LNCAP (cell line): Measurements from ENCODE around the gene LHPP.

Experiments
- TF ChIP-seq, protein P1 (sequence below): fragments of 450-650 bp; IDR thresholded peaks from 2 replicates; pipeline ENCODE4 v1.5.1; 2017; ENCODE audit warnings: mild to moderate bottlenecking

The LHPP gene

DNA sequence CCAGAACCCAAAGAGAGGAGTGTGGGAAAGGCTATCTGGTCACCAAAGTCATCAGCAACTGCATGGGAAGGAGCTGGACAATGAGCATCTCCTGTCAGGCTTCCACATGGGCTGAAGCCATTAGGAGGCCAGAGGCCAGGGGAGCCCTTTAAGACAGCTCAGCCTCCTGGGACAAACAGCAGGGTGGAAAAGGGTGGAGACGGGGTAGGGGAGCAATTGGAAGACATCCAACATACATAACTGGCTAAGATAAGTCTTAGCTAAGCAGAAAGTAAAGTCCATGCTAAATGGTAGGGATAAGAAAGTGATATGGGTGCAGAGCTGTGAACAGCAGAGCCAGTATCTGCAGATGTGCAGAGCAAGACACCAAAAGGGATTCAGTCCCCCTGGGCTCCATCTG lies 41.4 kb upstream of the LHPP start:
- TF ChIP-seq, protein P1, sequence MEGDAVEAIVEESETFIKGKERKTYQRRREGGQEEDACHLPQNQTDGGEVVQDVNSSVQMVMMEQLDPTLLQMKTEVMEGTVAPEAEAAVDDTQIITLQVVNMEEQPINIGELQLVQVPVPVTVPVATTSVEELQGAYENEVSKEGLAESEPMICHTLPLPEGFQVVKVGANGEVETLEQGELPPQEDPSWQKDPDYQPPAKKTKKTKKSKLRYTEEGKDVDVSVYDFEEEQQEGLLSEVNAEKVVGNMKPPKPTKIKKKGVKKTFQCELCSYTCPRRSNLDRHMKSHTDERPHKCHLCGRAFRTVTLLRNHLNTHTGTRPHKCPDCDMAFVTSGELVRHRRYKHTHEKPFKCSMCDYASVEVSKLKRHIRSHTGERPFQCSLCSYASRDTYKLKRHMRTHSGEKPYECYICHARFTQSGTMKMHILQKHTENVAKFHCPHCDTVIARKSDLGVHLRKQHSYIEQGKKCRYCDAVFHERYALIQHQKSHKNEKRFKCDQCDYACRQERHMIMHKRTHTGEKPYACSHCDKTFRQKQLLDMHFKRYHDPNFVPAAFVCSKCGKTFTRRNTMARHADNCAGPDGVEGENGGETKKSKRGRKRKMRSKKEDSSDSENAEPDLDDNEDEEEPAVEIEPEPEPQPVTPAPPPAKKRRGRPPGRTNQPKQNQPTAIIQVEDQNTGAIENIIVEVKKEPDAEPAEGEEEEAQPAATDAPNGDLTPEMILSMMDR = no peak

DNA sequence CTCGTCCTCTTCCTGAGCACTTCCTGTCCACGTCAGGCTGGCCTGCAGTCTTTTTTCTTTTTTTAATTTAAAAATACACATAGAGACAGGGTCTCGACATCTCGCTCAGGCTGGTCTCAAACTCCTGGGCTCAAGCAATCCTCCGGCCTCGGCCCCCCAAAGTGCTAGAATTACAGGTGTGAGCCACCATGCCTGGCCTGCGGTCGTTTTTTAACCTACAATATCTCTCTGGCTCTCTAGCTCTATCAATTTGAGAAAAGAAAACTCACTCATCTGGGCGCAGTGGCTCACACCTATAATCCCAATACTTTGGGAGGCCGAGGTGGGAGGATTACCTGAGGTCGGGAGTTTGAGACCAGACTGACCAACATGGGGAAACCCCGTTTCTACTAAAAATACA lies 38.9 kb upstream of the LHPP start:
- TF ChIP-seq, protein P1 = no peak

DNA sequence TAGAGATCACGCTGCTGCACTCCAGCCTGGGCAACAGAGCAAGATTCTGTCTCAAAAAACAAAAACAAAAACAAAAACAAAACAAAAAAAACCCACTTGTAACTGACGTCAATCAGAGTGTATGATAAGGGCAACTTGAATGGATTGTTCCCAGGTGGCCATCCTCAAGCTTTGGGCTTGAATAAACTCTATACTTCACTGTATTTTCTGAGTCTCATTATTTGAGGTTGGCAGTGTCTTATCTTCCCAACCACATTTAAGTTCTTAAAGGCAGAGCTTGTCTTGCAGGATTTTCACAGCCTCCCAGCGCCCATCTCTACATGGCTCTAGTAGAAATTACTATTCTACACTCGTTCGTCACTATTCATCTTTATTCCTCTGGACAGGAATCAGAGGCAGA lies 37.8 kb upstream of the LHPP start:
- TF ChIP-seq, protein P1 = no peak

DNA sequence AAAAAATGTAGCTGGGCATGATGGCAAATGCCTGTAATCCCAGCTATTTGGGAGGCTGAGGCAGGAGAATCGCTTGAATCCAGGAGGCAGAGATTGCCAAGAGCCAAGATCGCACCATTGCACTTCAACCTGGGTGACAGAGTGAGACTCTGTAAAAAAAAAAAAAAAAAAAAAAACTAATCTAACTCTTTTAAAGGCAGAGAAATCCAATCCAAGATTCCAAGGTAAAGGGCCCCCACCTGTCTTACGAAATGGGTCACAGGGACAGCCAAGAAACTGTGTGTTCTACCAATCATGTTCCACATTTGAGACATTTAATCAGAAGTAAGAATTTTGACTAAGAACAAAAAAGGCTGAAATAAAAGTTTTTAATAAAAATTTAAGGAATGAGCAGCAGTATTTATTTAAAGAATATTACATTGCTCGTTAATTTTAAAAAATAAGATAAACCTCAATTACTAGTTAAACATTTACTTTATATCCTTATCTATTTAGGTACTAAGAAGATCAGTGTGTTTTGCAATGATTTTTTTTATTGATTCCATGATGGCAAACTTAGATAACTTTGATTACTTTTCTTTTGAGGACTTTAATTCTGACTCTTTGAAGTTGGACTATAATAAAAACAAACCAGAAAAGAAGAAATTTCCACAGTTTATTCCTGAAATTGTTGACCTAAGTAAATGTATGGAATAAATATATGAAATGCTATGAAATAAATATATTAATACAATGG lies 36.2 kb upstream of the LHPP start:
- TF ChIP-seq, protein P1 = no peak

DNA sequence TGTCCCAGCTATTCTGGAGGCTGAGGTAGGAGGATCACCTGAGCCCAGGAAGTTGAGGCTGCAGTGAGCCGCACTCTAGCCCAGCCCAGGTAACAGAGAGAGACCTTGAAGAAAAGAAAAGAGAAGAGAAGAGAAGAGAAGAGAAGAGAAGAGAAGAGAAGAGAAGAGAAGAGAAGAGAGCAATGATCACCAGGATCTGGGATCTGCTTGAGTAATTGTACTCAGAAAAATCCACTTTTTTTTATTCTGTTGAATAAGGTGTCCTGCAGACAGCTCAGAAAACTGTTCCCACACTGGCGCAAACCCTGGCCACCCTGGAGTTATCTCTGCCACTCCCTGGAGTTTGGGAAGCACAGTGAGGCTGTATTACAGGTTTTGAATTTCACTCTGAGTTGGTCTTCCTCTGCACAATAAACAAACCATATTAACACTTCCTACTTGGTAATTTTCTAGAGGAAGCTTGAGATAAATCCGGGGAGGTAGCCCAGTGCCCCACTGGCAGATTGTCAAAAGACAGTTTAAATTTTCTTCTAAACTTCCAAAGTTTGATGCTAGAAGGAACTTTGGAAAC lies 33.3 kb upstream of the LHPP start:
- TF ChIP-seq, protein P1 = no peak

DNA sequence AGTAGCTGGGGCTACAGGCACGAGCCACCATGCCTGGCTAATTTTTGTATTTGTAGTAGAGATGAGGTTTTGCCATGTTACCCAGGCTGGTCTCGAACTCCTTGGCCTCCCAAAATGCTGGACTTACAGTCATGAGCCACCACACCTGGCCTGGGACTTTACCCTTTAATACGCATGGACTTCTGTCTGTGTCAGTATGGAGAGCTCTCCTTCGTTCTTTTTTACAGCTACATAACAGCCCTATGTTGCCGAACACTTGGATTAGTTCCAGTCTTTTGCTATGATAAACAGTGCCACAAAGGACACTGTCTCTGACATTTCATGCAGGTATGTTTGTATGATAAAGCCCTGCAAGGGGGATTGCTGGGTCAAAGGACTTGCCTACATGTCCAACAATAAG lies 32.0 kb upstream of the LHPP start:
- TF ChIP-seq, protein P1 = no peak

DNA sequence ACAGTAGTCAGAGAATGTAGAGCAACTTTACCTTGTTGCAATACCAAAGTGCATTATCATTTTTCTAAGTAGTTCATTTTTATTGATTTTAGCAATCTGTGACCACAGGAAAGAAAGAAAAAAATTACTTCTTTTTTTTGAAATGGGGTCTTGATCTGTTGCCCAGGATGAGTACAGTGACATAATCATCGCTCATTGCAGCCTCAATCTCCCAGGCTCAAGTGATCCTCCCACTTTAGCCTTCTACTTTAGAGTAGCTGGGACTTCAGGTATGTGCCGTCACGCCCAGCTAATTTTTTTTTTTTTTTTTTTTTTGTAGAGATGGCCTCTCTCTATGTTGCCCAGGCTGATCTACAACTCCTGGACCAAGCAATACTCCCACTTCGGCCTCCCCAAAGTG lies 31.5 kb upstream of the LHPP start:
- TF ChIP-seq, protein P1 = no peak
